Common myeloid progenitor, CD34-positive (primary cell): Measurements from ENCODE around the gene TFF1.

Source experiments
- CTCF ChIA-PET: fragments of 350-600 bp; sonication (Branson Sonifier 250); formaldehyde crosslinking; loops from one replicate; lab custom pipeline; 2021; ENCODE audit warnings: antibody characterized with exemption; lab: Charles Lee
- POLR2A ChIA-PET: fragments of 350-600 bp; sonication (Branson Sonifier 250); formaldehyde crosslinking; loops from one replicate; lab custom pipeline; 2021; ENCODE audit warnings: antibody characterized with exemption; lab: Charles Lee
- DNase-seq, 3 donors: peaks; one replicate each; pipeline versions ENCODE4 v3.0.0 to v3.0.0-alpha.2; 2013
- H3K27ac ChIP-seq, 2 experiments: 1 replicate in 1 of 2; 2 replicates in 1 of 2; pipeline ENCODE4 v1.7.0; 2013; ENCODE audit warnings: inconsistent platforms in 2 of 2, low read length in 2 of 2, mild to moderate bottlenecking in 2 of 2, low read depth in 1 of 2, moderate library complexity in 1 of 2; ENCODE audit not compliant: severe bottlenecking in 2 of 2, insufficient read depth in 1 of 2, poor library complexity in 1 of 2
- H3K27me3 ChIP-seq, 5 experiments: replicated peaks in 2 of 5; 1 replicate in 3 of 5; 2 replicates in 2 of 5; pipeline versions ENCODE4 v1.6.1 to v1.7.0; 2013; ENCODE audit warnings: low read length in 4 of 5, mild to moderate bottlenecking in 2 of 5, moderate library complexity in 2 of 5, inconsistent platforms in 1 of 5; ENCODE audit not compliant: insufficient read depth in 5 of 5, control insufficient read depth in 4 of 5
- H3K36me3 ChIP-seq, 4 experiments: 1 replicate in 2 of 4; 2 replicates in 2 of 4; pipeline versions ENCODE4 v1.6.1 to v1.7.0; 2013; ENCODE audit warnings: low read length in 3 of 4, control low read depth in 1 of 4, mild to moderate bottlenecking in 1 of 4; ENCODE audit not compliant: control insufficient read depth in 4 of 4, insufficient read depth in 4 of 4
- H3K4me1 ChIP-seq, 4 experiments: 1 replicate in 3 of 4; 2 replicates in 1 of 4; pipeline versions ENCODE4 v1.6.1 to v1.7.1; 2013; ENCODE audit warnings: low read length in 3 of 4, mild to moderate bottlenecking in 3 of 4, control low read depth in 1 of 4, inconsistent platforms in 1 of 4, moderate library complexity in 1 of 4; ENCODE audit not compliant: control insufficient read depth in 4 of 4, insufficient read depth in 4 of 4; ENCODE audit errors: control extremely low read depth in 1 of 4
- H3K4me3 ChIP-seq, 7 experiments: 1 replicate in 4 of 7; 2 replicates in 3 of 7; pipeline versions ENCODE4 v1.5.1 to v1.7.0; 2013; ENCODE audit warnings: mild to moderate bottlenecking in 7 of 7, low read length in 6 of 7, moderate library complexity in 6 of 7, inconsistent platforms in 2 of 7, low read depth in 2 of 7, control low read depth in 1 of 7; ENCODE audit not compliant: insufficient read depth in 4 of 7, control insufficient read depth in 1 of 7; ENCODE audit errors: extremely low read depth in 1 of 7
- H3K9me3 ChIP-seq, 5 experiments: 1 replicate in 4 of 5; 2 replicates in 1 of 5; pipeline versions ENCODE4 v1.6.1 to v1.7.1; 2013; ENCODE audit warnings: low read length in 4 of 5, mild to moderate bottlenecking in 2 of 5, inconsistent platforms in 1 of 5, low read depth in 1 of 5, moderate library complexity in 1 of 5; ENCODE audit not compliant: control insufficient read depth in 4 of 5, insufficient read depth in 2 of 5; ENCODE audit errors: control extremely low read depth in 1 of 5
- WGBS: methylation state at CpG from one replicate; pipeline ENCODE4 v1.1.5; 2013; ENCODE audit not compliant: insufficient coverage; 5-methylcytosine and 5-hydroxymethylcytosine counted together

TFF1 gene

GRCh38 chr21:42388740-42389448 lies 22.6 kb upstream of the TFF1 start:
- Histone ChIP-seq H3K27me3 (no peaks in the 10 kb centered on the region), H3K4me1 (peaks cover 16 to 38% (median 32%) of the 10 kb centered on the region in 4 experiments), H3K27ac (no peak overlapping the region), H3K36me3 (no peaks in the 10 kb centered on the region), H3K9me3 (no peaks in the 10 kb centered on the region), H3K4me3 (no peak overlapping the region)
- CTCF ChIA-PET = interaction anchor here (1.2 to 1.5 kb wide), 2 partner anchors 15 to 39 kb away, joined by 4 to 5 read pairs; partner anchors contain the start of gene UBASH3A
- 82% methylated on average over 16 of the region's 20 CpGs for WGBS
- DNase-seq = peak in 2 of 3 donors; percentile 60 to 70
- POLR2A ChIA-PET = interaction anchor here (0.6 kb wide), 1 partner anchor 55 kb away, joined by 5 read pairs; no protein-coding TSS in a partner anchor

- ChIA-PET CTCF (interaction anchor here (0.6 to 1.4 kb wide), 4 partner anchors 16 to 362 kb away, joined by 3 to 5 read pairs (median 4); partner anchors contain the start of gene UBASH3A), POLR2A (interaction anchor here (1.2 kb wide), 1 partner anchor 37 kb away, joined by 3 read pairs; no protein-coding TSS in a partner anchor)
- no peaks in the 10 kb centered on the region for H3K27me3 ChIP-seq
- peaks cover 0 to under 1% (median 0%) of the 10 kb centered on the region in 5 experiments for H3K9me3 ChIP-seq
- H3K4me1 ChIP-seq = peaks cover 16 to 34% (median 30%) of the 10 kb centered on the region in 4 experiments
- DNase-seq = peak in 1 of 3 donors; percentile 59
- 74% methylated on average over 4 of the region's 6 CpGs for WGBS
- H3K36me3 ChIP-seq = no peaks in the 10 kb centered on the region
- H3K27ac ChIP-seq = no peak overlapping the region
- H3K4me3 ChIP-seq = peak overlapping the region in 1 of 7 experiments; percentile 11
These were observed 21.6 kb upstream of the TFF1 start for GRCh38 chr21:42387843-42388340.

GRCh38 chr21:42387164-42387563 lies 20.8 kb upstream of the TFF1 start:
- Histone ChIP-seq H3K36me3 (no peaks in the 10 kb centered on the region), H3K27ac (no peak overlapping the region), H3K4me1 (peaks cover 16 to 31% (median 28%) of the 10 kb centered on the region in 4 experiments), H3K27me3 (no peaks in the 10 kb centered on the region), H3K9me3 (peaks cover 0 to 6% (median 6%) of the 10 kb centered on the region in 5 experiments), H3K4me3 (no peak overlapping the region)
- no CpG with 5 or more reads among the region's 3 CpGs for WGBS
- ChIA-PET POLR2A (interaction anchor here (1.2 kb wide), 1 partner anchor 38 kb away, joined by 3 read pairs; no protein-coding TSS in a partner anchor), CTCF (interaction anchor here (0.7 to 1.4 kb wide), 2 partner anchors 36 to 49 kb away, joined by 4 to 5 read pairs; no protein-coding TSS in a partner anchor)
- peak; percentile 57 to 84 (median 78) for DNase-seq

GRCh38 chr21:42386034-42386591 lies 19.8 kb upstream of the TFF1 start:
- Histone ChIP-seq H3K9me3 (peaks cover 2 to 17% (median 10%) of the 10 kb centered on the region in 5 experiments), H3K27me3 (no peaks in the 10 kb centered on the region), H3K36me3 (no peaks in the 10 kb centered on the region), H3K4me3 (no peak overlapping the region), H3K4me1 (peaks cover 16 to 31% (median 28%) of the 10 kb centered on the region in 4 experiments), H3K27ac (no peak overlapping the region)
- WGBS = 92% methylated on average over 11 of the region's 11 CpGs
- POLR2A ChIA-PET = no interaction called here
- DNase-seq = no peak
- CTCF ChIA-PET = no interaction called here

- no peak overlapping the region for H3K27ac ChIP-seq
- H3K36me3 ChIP-seq = no peaks in the 10 kb centered on the region
- WGBS = 99% methylated on average over 5 of the region's 5 CpGs
- DNase-seq = no peak
- H3K4me1 ChIP-seq = peaks cover 16 to 31% (median 28%) of the 10 kb centered on the region in 4 experiments
- POLR2A ChIA-PET = no interaction called here
- H3K27me3 ChIP-seq = no peaks in the 10 kb centered on the region
- peaks cover 2 to 17% (median 10%) of the 10 kb centered on the region in 5 experiments for H3K9me3 ChIP-seq
- CTCF ChIA-PET = interaction anchor here (1.3 kb wide), 1 partner anchor 18 kb away, joined by 3 read pairs; the partner anchor contains the start of gene UBASH3A
- no peak overlapping the region for H3K4me3 ChIP-seq
These were observed 19.3 kb upstream of the TFF1 start for GRCh38 chr21:42385619-42386018.

GRCh38 chr21:42384989-42385388 lies 18.7 kb upstream of the TFF1 start:
- ChIA-PET CTCF (interaction anchor here (1.3 to 1.4 kb wide), 2 partner anchors 18 to 19 kb away, joined by 3 read pairs; partner anchors contain the start of gene UBASH3A), POLR2A (no interaction called here)
- Histone ChIP-seq H3K4me1 (peaks cover 15 to 28% (median 25%) of the 10 kb centered on the region in 4 experiments), H3K27ac (no peak overlapping the region), H3K36me3 (no peaks in the 10 kb centered on the region), H3K4me3 (no peak overlapping the region), H3K27me3 (no peaks in the 10 kb centered on the region), H3K9me3 (peaks cover 2 to 17% (median 10%) of the 10 kb centered on the region in 5 experiments)
- DNase-seq = peak in 1 of 3 donors; percentile 26
- 93% methylated on average over 2 of the region's 2 CpGs for WGBS
